IPS DF 6.9 (cell line): ENCODE data around the gene SND1.
"Not testable (repeated sequence)": the region's sequence is repeated elsewhere in the genome, so short reads cannot be mapped to it uniquely, and the experiment has no call there.

ENCODE experiments used
- DNase-seq: peaks from one replicate; pipeline ENCODE4 v3.0.0-alpha.2; 2013; ENCODE audit warnings: low read depth, low spot score
- H3K27ac ChIP-seq: one replicate; pipeline ENCODE4 v1.5.1; 2013; ENCODE audit warnings: low read length, control low read depth
- H3K27me3 ChIP-seq: 2 replicates; pipeline ENCODE4 v1.6.1; 2013; ENCODE audit warnings: mild to moderate bottlenecking, low read length; ENCODE audit not compliant: control insufficient read depth, insufficient read depth
- H3K36me3 ChIP-seq: 2 replicates; pipeline ENCODE4 v1.6.1; 2013; ENCODE audit warnings: low read length; ENCODE audit not compliant: control insufficient read depth, insufficient read depth
- H3K4me1 ChIP-seq: 2 replicates; pipeline ENCODE4 v1.6.1; 2013; ENCODE audit warnings: low read length; ENCODE audit not compliant: control insufficient read depth, insufficient read depth
- H3K4me3 ChIP-seq: 2 replicates; pipeline ENCODE4 v1.5.1; 2013; ENCODE audit warnings: mild to moderate bottlenecking, low read length
- H3K9me3 ChIP-seq: 2 replicates; pipeline ENCODE4 v1.6.1; 2013; ENCODE audit warnings: low read length, inconsistent platforms; ENCODE audit not compliant: control insufficient read depth, insufficient read depth
- WGBS: extraction: QIAGEN DNeasy Blood & Tissue Kit; methylation state at CpG from one replicate; pipeline ENCODE4 v1.1.7; 2013; ENCODE audit warnings: mixed read lengths, missing lambda C conversion rate; ENCODE audit not compliant: insufficient read length, insufficient coverage; 5-methylcytosine and 5-hydroxymethylcytosine counted together

The SND1 gene

GRCh38 chr7:128099204-128099671 lies 447.2 kb downstream of the SND1 start:
- WGBS: no CpG with 5 or more reads among the region's 5 CpGs
- Histone ChIP-seq H3K27me3 (peaks cover 4% of the 10 kb centered on the region; the same call in 1 of the 2 replicates), H3K36me3 (no peaks in the 10 kb centered on the region), H3K9me3 (no peaks in the 10 kb centered on the region), H3K27ac (no peak overlapping the region), H3K4me3 (no peak overlapping the region), H3K4me1 (peaks cover 2% of the 10 kb centered on the region; the same call in 1 of the 2 replicates)
- DNase-seq: no peak

DNA sequence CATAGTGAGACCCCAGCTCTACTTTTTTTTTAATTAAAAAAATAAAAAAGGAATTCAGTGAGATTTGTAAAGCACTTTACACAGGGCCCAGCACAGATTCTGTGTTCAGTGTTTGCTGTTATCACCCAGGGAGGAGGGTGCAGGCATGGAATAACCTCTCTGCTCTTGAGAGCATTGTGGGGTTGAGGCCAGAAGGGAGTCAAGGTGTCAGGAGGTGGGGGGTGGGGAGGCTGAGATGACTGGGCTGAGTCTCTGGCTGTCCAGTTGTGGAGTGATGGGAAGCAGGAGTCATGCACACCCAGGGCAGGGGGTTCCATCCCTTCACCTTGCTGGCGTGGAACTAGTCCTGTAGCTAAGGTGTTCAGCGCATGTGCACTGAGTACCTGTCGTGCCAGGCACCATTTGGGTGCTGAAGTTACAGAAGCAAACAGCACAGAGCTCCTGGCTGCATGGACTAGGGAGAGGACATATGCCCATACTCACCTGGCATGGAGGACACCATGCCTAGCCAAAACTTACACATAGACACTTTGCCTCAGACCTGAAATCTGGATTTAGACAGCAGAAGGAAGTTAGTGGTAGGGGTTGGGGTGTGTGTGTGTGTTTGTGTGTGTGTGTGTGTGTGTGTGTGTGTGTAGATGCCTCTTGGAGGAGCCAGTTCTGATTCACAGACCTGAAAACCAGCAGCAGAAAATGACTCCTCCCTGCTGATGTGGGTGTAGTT lies 448.4 kb downstream of the SND1 start:
- H3K36me3 ChIP-seq: no peaks in the 10 kb centered on the region
- WGBS: no CpG with 5 or more reads among the region's 3 CpGs
- H3K4me3 ChIP-seq: no peak overlapping the region
- no peaks in the 10 kb centered on the region for H3K9me3 ChIP-seq
- H3K27ac ChIP-seq: no peak overlapping the region
- peaks cover 2% of the 10 kb centered on the region; the same call in 1 of the 2 replicates for H3K4me1 ChIP-seq
- peaks cover 10% of the 10 kb centered on the region; the same call in 1 of the 2 replicates for H3K27me3 ChIP-seq
- DNase-seq: no peak

DNA sequence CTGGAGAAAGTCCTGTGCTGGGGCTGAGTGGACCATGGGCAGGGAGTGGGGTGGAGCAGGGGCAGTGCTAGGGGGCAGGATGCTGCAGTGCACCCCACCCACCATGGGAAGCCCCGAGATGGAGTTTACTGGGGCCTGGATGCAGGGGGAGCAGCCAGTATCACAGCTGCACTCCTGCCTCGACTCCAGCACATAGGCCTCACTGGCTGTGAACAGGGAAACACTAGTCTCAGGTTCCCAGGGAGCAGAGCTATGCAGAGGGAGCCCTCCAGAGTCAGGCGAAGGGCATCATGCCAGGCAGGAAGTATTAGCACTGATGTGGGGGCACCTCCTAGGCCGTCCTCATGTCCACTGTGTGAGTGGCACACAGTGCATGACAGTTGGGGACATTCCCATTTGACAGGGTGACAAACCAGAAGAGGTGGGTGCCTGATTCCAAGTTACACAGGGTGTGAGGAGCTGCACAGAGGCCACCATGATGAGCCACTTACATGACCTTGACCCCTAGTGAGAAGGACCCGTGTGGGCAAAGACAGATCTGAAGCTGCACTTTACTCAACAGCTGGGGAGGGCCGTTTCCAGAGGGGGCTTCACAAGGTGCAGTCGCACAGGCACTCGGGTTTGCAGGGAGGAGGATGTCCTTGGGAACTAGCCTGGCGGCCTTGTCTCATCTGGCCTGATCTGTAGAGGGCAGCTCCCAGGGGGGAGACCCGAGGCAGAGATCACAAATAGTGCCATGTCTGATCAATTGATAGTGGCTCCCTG lies 449.1 kb downstream of the SND1 start:
- Histone ChIP-seq H3K36me3 (no peaks in the 10 kb centered on the region), H3K27me3 (peaks cover 14% of the 10 kb centered on the region), H3K4me3 (no peak overlapping the region), H3K4me1 (peaks cover 2% of the 10 kb centered on the region; the same call in 1 of the 2 replicates), H3K9me3 (no peaks in the 10 kb centered on the region), H3K27ac (no peak overlapping the region)
- no peak for DNase-seq
- no CpG with 5 or more reads among the region's 10 CpGs for WGBS

DNA sequence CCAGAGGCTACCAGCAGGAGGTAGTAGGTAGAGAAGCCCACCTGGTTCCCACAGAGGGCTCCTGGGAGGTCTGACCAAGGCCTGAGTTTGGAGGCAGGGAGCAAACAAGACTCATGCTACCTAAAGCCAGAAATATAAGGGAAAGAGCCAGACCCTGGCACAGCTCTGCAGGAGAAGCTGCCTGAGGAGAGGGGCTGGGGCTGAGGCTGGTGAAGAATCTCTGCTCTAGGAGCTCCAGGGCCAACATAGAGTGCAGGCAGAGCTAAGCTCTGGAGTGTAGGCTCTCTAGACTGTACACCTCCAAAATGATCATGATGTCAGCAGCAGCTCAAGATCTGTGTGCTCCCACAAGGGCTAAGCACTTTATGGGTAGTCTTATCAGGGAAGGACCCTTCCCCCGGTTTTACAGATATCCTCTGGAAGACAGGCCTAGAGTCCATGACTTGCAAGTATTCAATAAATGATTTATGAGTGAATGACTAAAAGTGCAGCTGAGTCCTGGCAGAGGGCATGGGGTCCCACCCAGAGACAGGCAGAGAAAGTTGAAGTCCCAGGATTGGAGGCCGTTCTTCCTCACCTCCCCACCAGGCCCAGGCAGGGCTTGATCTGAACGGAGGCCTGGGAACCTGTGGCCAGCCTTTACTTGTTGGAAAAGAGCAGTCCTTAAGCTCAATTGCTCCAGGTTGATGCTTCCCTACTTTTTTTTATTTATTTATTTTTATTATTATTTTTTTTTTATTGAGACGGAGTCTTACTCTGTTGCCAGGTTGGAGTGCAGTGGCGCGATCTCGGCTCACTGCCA lies 450.7 kb downstream of the SND1 start:
- no peak overlapping the region for H3K4me3 ChIP-seq
- H3K27ac ChIP-seq: no peak overlapping the region
- no peaks in the 10 kb centered on the region for H3K36me3 ChIP-seq
- no peak for DNase-seq
- 0 out of 2 replicates have a peak, but pooled peaks cover 2% of the 10 kb centered on the region for H3K4me1 ChIP-seq
- WGBS: no CpG with 5 or more reads among the region's 7 CpGs
- H3K9me3 ChIP-seq: no peaks in the 10 kb centered on the region
- peaks cover 14% of the 10 kb centered on the region for H3K27me3 ChIP-seq

DNA sequence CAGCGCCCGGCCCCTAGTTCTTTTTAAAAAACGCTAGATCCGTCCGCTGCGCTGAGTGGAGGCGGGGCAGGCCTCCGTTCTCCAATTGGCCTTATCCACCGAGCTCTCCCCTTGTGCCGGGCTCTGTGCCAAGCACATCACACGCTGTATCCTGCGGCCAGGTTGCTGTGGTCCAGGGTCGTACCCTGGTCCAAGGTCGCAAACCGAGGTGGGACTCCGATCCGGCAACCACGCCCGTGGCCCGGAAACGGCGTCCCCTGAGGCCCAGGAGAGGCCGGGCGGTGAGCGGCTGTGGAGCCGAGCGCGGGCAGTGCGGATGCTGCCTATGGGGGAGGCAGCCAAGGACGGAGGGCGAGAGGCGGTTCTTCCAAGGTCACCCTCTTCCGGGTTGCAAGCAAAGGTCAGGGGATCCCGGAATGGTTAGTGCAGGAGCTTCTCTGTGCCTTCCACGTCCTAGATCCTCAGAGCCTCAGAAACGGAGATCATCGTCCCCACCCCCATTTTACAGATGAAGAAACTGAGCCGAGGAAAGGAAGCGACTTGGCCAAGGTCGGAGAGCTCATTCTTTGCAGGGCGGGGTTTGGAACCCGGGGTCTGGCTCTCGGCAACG lies 451.6 kb downstream of the SND1 start:
- no CpG with 5 or more reads among the region's 44 CpGs for WGBS
- no peaks in the 10 kb centered on the region for H3K9me3 ChIP-seq
- DNase-seq: no peak
- H3K27ac ChIP-seq: no peak overlapping the region
- peak overlapping the region; percentile 11; the same call in 1 of the 2 replicates for H3K4me3 ChIP-seq
- H3K27me3 ChIP-seq: peaks cover 14% of the 10 kb centered on the region
- H3K36me3 ChIP-seq: no peaks in the 10 kb centered on the region
- 0 out of 2 replicates have a peak, but pooled peaks cover 2% of the 10 kb centered on the region for H3K4me1 ChIP-seq

GRCh38 chr7:128104108-128104742 lies 452.2 kb downstream of the SND1 start:
- DNase-seq: no peak
- Histone ChIP-seq H3K27ac (no peak overlapping the region), H3K4me1 (0 out of 2 replicates have a peak, but pooled peaks cover 2% of the 10 kb centered on the region), H3K4me3 (peak overlapping the region; percentile 11; the same call in 1 of the 2 replicates), H3K9me3 (no peaks in the 10 kb centered on the region), H3K27me3 (peaks cover 14% of the 10 kb centered on the region), H3K36me3 (no peaks in the 10 kb centered on the region)
- no CpG with 5 or more reads among the region's 59 CpGs for WGBS

GRCh38 chr7:128105228-128106022 lies 453.4 kb downstream of the SND1 start:
- no peak for DNase-seq
- WGBS: no CpG with 5 or more reads among the region's 11 CpGs

DNA sequence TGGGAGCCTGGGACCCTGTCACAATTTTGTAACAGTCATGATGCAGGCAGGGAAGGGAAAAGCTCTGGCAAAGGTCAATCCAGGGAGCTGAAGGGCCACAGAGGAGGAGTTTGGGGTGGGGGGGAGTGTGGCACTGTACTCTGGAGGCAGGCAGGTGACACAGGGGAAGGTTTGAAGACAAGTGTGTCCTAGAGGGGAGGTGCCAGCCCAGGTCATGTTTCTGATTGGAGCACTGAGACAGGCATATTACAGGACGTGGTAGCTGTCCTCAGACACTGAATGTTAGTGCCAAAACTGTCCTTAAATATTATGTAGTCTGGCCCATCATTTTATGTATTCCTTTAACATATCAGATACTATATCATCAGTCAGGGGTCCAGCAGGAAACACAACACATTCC lies 454.8 kb downstream of the SND1 start:
- Histone ChIP-seq H3K36me3 (no peaks in the 10 kb centered on the region), H3K27me3 (peaks cover 14% of the 10 kb centered on the region), H3K27ac (no peak overlapping the region), H3K4me3 (no peak overlapping the region), H3K9me3 (no peaks in the 10 kb centered on the region), H3K4me1 (0 out of 2 replicates have a peak, but pooled peaks cover 2% of the 10 kb centered on the region)
- no peak for DNase-seq
- no CpG with 5 or more reads among the region's 1 CpG for WGBS

More at GRCh38 chr7:128105228-128106022, 453.4 kb downstream of the SND1 start:
- Histone ChIP-seq H3K4me3 (no peak overlapping the region), H3K4me1 (0 out of 2 replicates have a peak, but pooled peaks cover 2% of the 10 kb centered on the region), H3K36me3 (no peaks in the 10 kb centered on the region), H3K9me3 (no peaks in the 10 kb centered on the region), H3K27ac (no peak overlapping the region), H3K27me3 (peaks cover 14% of the 10 kb centered on the region)

DNA sequence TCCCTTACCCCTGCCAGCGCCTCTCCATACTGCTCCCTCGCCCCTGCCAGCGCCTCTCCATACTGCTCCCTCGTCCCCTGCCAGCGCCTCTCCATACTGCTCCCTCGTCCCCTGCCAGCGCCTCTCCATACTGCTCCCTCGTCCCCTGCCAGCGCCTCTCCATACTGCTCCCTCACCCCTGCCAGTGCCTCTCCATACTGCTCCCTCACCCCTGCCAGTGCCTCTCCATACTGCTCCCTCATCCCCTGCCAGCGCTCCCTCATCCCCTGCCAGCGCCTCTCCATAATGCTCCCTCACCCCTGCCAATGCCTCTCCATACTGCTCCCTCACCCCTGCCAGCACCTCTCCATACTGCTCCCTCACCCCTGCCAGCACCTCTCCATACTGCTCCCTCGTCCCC lies 455.5 kb downstream of the SND1 start:
- WGBS: no CpG with 5 or more reads among the region's 12 CpGs
- not testable (repeated sequence) for H3K36me3 ChIP-seq, DNase-seq, H3K27ac ChIP-seq, H3K4me1 ChIP-seq, H3K9me3 ChIP-seq, H3K4me3 ChIP-seq
- peaks cover 14% of the 10 kb centered on the region for H3K27me3 ChIP-seq
